Sigmoid colon (tissue), 7 donors: ENCODE results near the gene CCDC149. TPM values are rescaled to one million over a fixed set of nuclear protein-coding genes. Genes with fewer than 3 reads are reported as not detected.
A peak's percentile ranks its signal among the peaks of the same experiment; 100 is the strongest.

Source experiments
- DNase-seq: peaks from one replicate; pipeline ENCODE4 v3.0.0-alpha.2; 2019
- H3K27ac ChIP-seq, 4 donors: fragments of 200-600 bp; sonication (generic); one replicate each; pipeline ENCODE4 v1.5.1; 2016 to 2019; ENCODE audit warnings: mild to moderate bottlenecking in 1 of 4
- H3K27me3 ChIP-seq, 3 donors: fragments of 200-600 bp; sonication (generic); one replicate each; pipeline ENCODE4 v1.5.1; 2019; ENCODE audit warnings: mild to moderate bottlenecking in 1 of 3
- H3K36me3 ChIP-seq, 4 donors: fragments of 200-600 bp; sonication (generic); one replicate each; pipeline ENCODE4 v1.5.1; 2016 to 2019
- H3K4me1 ChIP-seq, 4 donors: fragments of 200-600 bp; sonication (generic); one replicate each; pipeline ENCODE4 v1.5.1; 2017 to 2019
- H3K4me3 ChIP-seq, 4 donors: fragments of 200-600 bp; sonication (generic); one replicate each; pipeline ENCODE4 v1.5.1; 2017 to 2019; ENCODE audit warnings: mild to moderate bottlenecking in 2 of 4, moderate library complexity in 1 of 4
- H3K9me3 ChIP-seq, 4 donors: fragments of 200-600 bp in 3 of 4; sonication (generic) in 3 of 4; one replicate each; pipeline versions ENCODE4 v1.5.1 to v1.6.1; 2013 to 2019
- CTCF ChIP-seq, 4 experiments: fragments of 450-650 bp in 3 of 4; fragments of 200-600 bp in 1 of 4; IDR thresholded peaks; one replicate each; pipeline ENCODE4 v1.5.1; 2016 to 2019; ENCODE audit warnings: antibody characterized with exemption in 4 of 4, mild to moderate bottlenecking in 3 of 4, moderate library complexity in 2 of 4
- EP300 ChIP-seq, 4 donors: sonication (generic); formaldehyde crosslinking; IDR thresholded peaks; one replicate each; pipeline ENCODE4 v1.6.1; 2017; ENCODE audit warnings: antibody characterized with exemption in 4 of 4
- POLR2A ChIP-seq, 2 donors: fragments of 450-650 bp; IDR thresholded peaks; one replicate each; pipeline ENCODE4 v1.6.1; 2016; ENCODE audit warnings: antibody characterized with exemption in 2 of 2, mild to moderate bottlenecking in 2 of 2, moderate library complexity in 2 of 2
- POLR2AphosphoS5 ChIP-seq, 4 donors: sonication (generic); formaldehyde crosslinking; IDR thresholded peaks; one replicate each; pipeline ENCODE4 v1.6.1; 2017; ENCODE audit warnings: antibody characterized with exemption in 4 of 4
- WGBS, 2 donors: extraction: QIAGEN DNeasy Blood & Tissue Kit; methylation state at CpG; one replicate each; pipeline ENCODE4 v1.1.7; 2013; 5-methylcytosine and 5-hydroxymethylcytosine counted together
- intact Hi-C: fragments of 100-400 bp; cut with DNase I; formaldehyde crosslinking; loops from one replicate; pipeline ENCODE4 v1.15.1; 2023
- polyA plus RNA-seq, 3 donors: library from polyadenylated mRNA; stranded (reverse); fragments of 200-250 nt; gene quantifications; one replicate each; pipeline ENCODE4 v1.2.3, GENCODE V29; 2013
- total RNA-seq, 4 donors: library from RNA; depleted of rRNA; stranded (reverse); fragments of >200 nt; gene quantifications; one replicate each; pipeline ENCODE4 v1.1.0, GENCODE V29; 2016
- donor health status: healthy with polysubstance abuse.
- donor health status: Bipolar disorder and iron deficiency.
- donor health status: healthy.

Gene CCDC149
- total and polyA plus RNA-seq, 7 donors = 5.8 to 21.3 (median 11.8) TPM

- 51 to 71% methylated on average over 3 of the region's 3 CpGs for WGBS, 2 donors
- H3K27ac ChIP-seq = peak overlapping the region; percentile 54 to 73 (median 65)
- DNase-seq = no peak
- intact Hi-C loops = no loop called here
- no peak for TF ChIP-seq CTCF (IDR thresholded peaks at IDR 0.05)
- TF ChIP-seq POLR2A (IDR thresholded peaks at IDR 0.05) = no peak
- TF ChIP-seq EP300 (IDR thresholded peaks at IDR 0.05) = no peak
- TF ChIP-seq POLR2AphosphoS5 (IDR thresholded peaks at IDR 0.05) = peak; percentile 45 to 66 (median 54)
- H3K36me3 ChIP-seq = no peaks in the 10 kb centered on the region
- no peaks in the 10 kb centered on the region for H3K9me3 ChIP-seq
- no peak overlapping the region for H3K4me3 ChIP-seq
- peaks cover 0 to 29% (median 24%) of the 10 kb centered on the region in 4 donors for H3K4me1 ChIP-seq
- H3K27me3 ChIP-seq = no peaks in the 10 kb centered on the region
Observed at GRCh38 chr4:24858026-24858425, 54.8 kb downstream of the CCDC149 start.

DNA sequence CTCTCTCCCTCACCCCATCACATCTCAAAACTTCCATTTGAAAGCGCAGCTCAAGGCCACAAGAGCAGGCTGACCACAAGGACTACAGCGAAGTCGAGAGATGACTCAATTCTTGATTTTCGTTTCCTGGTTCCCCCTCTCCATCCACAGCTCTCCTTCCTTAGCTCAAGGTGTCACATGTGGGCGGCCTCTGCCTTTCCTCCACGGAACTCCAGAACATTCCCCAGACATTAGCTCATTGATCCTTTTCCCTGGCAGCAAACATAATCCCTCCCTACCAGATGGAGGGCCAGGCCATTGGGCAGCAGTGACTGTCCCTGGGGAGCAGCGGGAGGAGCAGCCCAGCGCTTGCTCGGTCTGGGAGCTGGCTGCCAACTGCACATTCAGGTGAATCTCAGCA, 56.3 kb downstream of the CCDC149 start:
- no peak for TF ChIP-seq CTCF (IDR thresholded peaks at IDR 0.05)
- TF ChIP-seq POLR2AphosphoS5 (IDR thresholded peaks at IDR 0.05) = no peak
- TF ChIP-seq POLR2A (IDR thresholded peaks at IDR 0.05) = no peak
- TF ChIP-seq EP300 (IDR thresholded peaks at IDR 0.05) = no peak
- no peak for DNase-seq
- Histone ChIP-seq H3K36me3 (no peaks in the 10 kb centered on the region), H3K4me1 (peaks cover 0 to 43% (median 33%) of the 10 kb centered on the region in 4 donors), H3K27ac (peak overlapping the region in 3 of 4 donors; percentile 54 to 73 (median 65)), H3K4me3 (no peak overlapping the region), H3K27me3 (no peaks in the 10 kb centered on the region), H3K9me3 (no peaks in the 10 kb centered on the region)
- 83 to 95% methylated on average over 9 of the region's 9 CpGs for WGBS, 2 donors
- intact Hi-C loops = no loop called here

- H3K4me1 ChIP-seq = peaks cover 0 to 52% (median 40%) of the 10 kb centered on the region in 4 donors
- H3K27me3 ChIP-seq = no peaks in the 10 kb centered on the region
- H3K27ac ChIP-seq = peak overlapping the region in 1 of 4 donors; percentile 73
- H3K4me3 ChIP-seq = no peak overlapping the region
- DNase-seq = no peak
- TF ChIP-seq EP300 (IDR thresholded peaks at IDR 0.05) = no peak
- no peak for TF ChIP-seq POLR2A (IDR thresholded peaks at IDR 0.05)
- no peak for TF ChIP-seq CTCF (IDR thresholded peaks at IDR 0.05)
- TF ChIP-seq POLR2AphosphoS5 (IDR thresholded peaks at IDR 0.05) = no peak
- no peaks in the 10 kb centered on the region for H3K9me3 ChIP-seq
- intact Hi-C loops = no loop called here
- no peaks in the 10 kb centered on the region for H3K36me3 ChIP-seq
- 98 to 99% methylated on average over 2 of the region's 2 CpGs for WGBS, 2 donors
Observed at GRCh38 chr4:24855741-24856140, 57.1 kb downstream of the CCDC149 start.

DNA sequence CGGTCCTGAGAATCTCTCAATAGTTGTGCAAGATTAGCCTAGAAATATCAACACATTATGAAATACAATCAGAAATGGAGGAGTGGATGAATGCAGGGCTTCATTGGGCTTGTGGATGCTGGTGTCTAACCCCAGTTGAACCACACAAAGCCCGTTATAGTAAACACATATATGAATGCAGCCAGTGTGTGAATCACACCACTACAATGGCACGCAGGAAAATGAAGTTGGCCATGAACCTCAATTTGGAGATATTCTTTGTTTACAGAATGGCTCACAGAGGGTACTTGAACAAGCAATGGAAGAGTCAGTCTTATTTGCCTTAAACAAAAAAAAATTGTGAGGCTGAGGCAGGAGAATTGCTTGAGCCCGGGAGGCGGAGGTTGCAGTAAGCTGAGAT, 59.7 kb downstream of the CCDC149 start:
- no peaks in the 10 kb centered on the region for H3K36me3 ChIP-seq
- no peaks in the 10 kb centered on the region for H3K27me3 ChIP-seq
- TF ChIP-seq CTCF (IDR thresholded peaks at IDR 0.05) (no peak), EP300 (IDR thresholded peaks at IDR 0.05) (no peak), POLR2A (IDR thresholded peaks at IDR 0.05) (no peak), POLR2AphosphoS5 (IDR thresholded peaks at IDR 0.05) (no peak)
- intact Hi-C loops = no loop called here
- 86 to 89% methylated on average over 5 of the region's 5 CpGs for WGBS, 2 donors
- peaks cover 0 to 58% (median 41%) of the 10 kb centered on the region in 4 donors for H3K4me1 ChIP-seq
- H3K4me3 ChIP-seq = no peak overlapping the region
- DNase-seq = no peak
- H3K9me3 ChIP-seq = no peaks in the 10 kb centered on the region
- peak overlapping the region in 3 of 4 donors; percentile 5 to 58 (median 38) for H3K27ac ChIP-seq

GRCh38 chr4:24850674-24851073, 62.2 kb downstream of the CCDC149 start:
- no peaks in the 10 kb centered on the region for H3K9me3 ChIP-seq
- H3K27me3 ChIP-seq = no peaks in the 10 kb centered on the region
- peak overlapping the region in 3 of 4 donors; percentile 58 to 78 (median 59) for H3K27ac ChIP-seq
- no peak overlapping the region for H3K4me3 ChIP-seq
- DNase-seq = peak; percentile 71
- TF ChIP-seq EP300 (IDR thresholded peaks at IDR 0.05) (no peak), POLR2AphosphoS5 (IDR thresholded peaks at IDR 0.05) (peak in 2 of 4 donors; percentile 22 to 56)
- 75 to 89% methylated on average over 1 of the region's 1 CpG for WGBS, 2 donors
- intact Hi-C loops = no loop called here
- H3K36me3 ChIP-seq = no peaks in the 10 kb centered on the region
- peaks cover 0 to 41% (median 25%) of the 10 kb centered on the region in 4 donors for H3K4me1 ChIP-seq
